Measurements from ENCODE around the gene PRODH2. TPM values are rescaled to one million over a fixed set of nuclear protein-coding genes. Genes with fewer than 3 reads are reported as not detected.

PRODH2 gene
- polyA plus RNA-seq, 1 of the 3 experiments (the other 2 are of a cell fraction) = not detected

DNA sequence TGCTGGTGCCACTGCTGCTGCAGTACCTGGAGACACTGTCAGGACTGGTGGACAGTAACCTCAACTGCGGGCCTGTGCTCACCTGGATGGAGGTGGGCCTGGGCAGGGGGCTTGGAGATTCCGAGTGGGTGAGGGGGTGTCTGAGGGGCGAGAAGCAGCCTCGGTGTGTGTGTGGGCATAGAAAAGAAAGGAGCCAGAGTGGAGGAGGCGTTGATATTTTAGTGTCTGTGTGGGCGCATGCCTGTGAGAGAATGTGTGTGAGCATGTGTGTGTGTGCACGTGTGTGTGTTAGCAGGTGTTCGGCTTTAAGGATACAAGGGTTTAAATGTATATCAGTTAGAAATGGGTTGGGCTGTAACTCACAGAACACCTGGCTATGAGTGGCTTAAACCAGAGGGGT lies 33.6 kb downstream of the PRODH2 start:
- H3K9ac ChIP-seq = no peak overlapping the region
- H3K36me3 ChIP-seq (replicated peaks in 1 of 2; ENCODE audit: control insufficient read depth in 1 of 2, insufficient read depth in 2 of 2, low read length in 1 of 2) = peaks cover 0 to 6% of the 10 kb centered on the region in 2 experiments
- no peaks in the 10 kb centered on the region for H3K9me2 ChIP-seq
- TF ChIP-seq, protein P1, sequence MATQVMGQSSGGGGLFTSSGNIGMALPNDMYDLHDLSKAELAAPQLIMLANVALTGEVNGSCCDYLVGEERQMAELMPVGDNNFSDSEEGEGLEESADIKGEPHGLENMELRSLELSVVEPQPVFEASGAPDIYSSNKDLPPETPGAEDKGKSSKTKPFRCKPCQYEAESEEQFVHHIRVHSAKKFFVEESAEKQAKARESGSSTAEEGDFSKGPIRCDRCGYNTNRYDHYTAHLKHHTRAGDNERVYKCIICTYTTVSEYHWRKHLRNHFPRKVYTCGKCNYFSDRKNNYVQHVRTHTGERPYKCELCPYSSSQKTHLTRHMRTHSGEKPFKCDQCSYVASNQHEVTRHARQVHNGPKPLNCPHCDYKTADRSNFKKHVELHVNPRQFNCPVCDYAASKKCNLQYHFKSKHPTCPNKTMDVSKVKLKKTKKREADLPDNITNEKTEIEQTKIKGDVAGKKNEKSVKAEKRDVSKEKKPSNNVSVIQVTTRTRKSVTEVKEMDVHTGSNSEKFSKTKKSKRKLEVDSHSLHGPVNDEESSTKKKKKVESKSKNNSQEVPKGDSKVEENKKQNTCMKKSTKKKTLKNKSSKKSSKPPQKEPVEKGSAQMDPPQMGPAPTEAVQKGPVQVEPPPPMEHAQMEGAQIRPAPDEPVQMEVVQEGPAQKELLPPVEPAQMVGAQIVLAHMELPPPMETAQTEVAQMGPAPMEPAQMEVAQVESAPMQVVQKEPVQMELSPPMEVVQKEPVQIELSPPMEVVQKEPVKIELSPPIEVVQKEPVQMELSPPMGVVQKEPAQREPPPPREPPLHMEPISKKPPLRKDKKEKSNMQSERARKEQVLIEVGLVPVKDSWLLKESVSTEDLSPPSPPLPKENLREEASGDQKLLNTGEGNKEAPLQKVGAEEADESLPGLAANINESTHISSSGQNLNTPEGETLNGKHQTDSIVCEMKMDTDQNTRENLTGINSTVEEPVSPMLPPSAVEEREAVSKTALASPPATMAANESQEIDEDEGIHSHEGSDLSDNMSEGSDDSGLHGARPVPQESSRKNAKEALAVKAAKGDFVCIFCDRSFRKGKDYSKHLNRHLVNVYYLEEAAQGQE (IDR thresholded peaks at IDR 0.05; ENCODE audit: low read depth, low read length) = no peak
- TF ChIP-seq NRF1 (IDR thresholded peaks at IDR 0.05; ENCODE audit: low read depth, low read length) = no peak
- TF ChIP-seq POLR2AphosphoS5 (IDR thresholded peaks at IDR 0.05; ENCODE audit: low read depth, low read length) = no peak
- TF ChIP-seq GATA2 (CRISPR knock-in tag; IDR thresholded peaks at IDR 0.05) = no peak
- no peak for TF ChIP-seq MEF2A (IDR thresholded peaks at IDR 0.05; ENCODE audit: borderline replicate concordance, low read depth)
- TF ChIP-seq RXRA (IDR thresholded peaks at IDR 0.05; ENCODE audit: borderline replicate concordance, low read depth) = no peak
- no peak for TF ChIP-seq RFX5 (IDR thresholded peaks at IDR 0.05; ENCODE audit: low read length)
- TF ChIP-seq ELF1 (IDR thresholded peaks at IDR 0.05) = no peak
- POLR2A ChIA-PET = no interaction called here
- H3F3A ChIP-seq (replicated peaks; ENCODE audit: insufficient read depth) = peaks cover 4% of the 10 kb centered on the region
- H3K27ac ChIP-seq (ENCODE audit: low read depth in 2 of 2, low read length in 1 of 2) = no peak overlapping the region
- no peaks in the 10 kb centered on the region for H3K27me3 ChIP-seq (ENCODE audit: insufficient read depth)
- H3K79me2 ChIP-seq (ENCODE audit: insufficient read depth) = peaks cover 13% of the 10 kb centered on the region; the same call in 1 of the 2 replicates
- CTCF ChIA-PET = no interaction called here
- H3K4me2 ChIP-seq = no peak overlapping the region
- H3K4me1 ChIP-seq (ENCODE audit: control insufficient read depth in 1 of 2, insufficient read depth in 2 of 2, low read depth in 1 of 2, low read length in 1 of 2) = peaks cover 0 to 12% of the 10 kb centered on the region in 2 experiments; a peak in 2 of 4 replicates
- no peaks in the 10 kb centered on the region for H3K9me3 ChIP-seq
- no peak overlapping the region for H2AFZ ChIP-seq (ENCODE audit: low read depth)
- no peaks in the 10 kb centered on the region for H4K20me1 ChIP-seq (ENCODE audit: insufficient read depth)
- 86% methylated on average over 8 of the region's 8 CpGs for WGBS (ENCODE audit: low lambda C conversion rate)
- H3K4me3 ChIP-seq (ENCODE audit: low read depth in 2 of 2, low read length in 1 of 2) = no peak overlapping the region
- DNase-seq = no peak

DNA sequence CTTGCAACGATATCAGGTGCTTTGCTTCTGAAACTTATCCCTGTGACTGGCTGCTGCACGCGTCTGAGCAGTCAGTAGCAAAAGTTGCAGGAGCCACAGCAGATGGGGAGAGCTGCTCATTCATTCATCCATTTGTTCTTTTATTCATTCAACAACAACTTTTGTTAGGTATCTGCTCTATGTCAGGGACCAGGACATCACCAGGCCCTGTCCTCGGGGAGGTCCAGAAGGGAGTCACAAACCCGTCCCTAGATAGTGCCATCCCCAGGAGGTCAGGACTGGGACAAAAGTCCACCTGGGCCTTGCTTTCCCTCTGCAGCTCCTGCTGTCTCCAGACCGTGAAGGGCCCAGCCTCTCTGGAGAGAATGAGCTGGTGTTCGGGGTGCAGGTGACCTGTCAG lies 34.7 kb downstream of the PRODH2 start:
- Histone ChIP-seq H3K27ac (ENCODE audit: low read depth in 2 of 2, low read length in 1 of 2) (no peak overlapping the region), H3K9me2 (no peaks in the 10 kb centered on the region), H3K9ac (no peak overlapping the region), H3K9me3 (no peaks in the 10 kb centered on the region), H4K20me1 (ENCODE audit: insufficient read depth) (no peaks in the 10 kb centered on the region), H3F3A (replicated peaks; ENCODE audit: insufficient read depth) (peaks cover 8% of the 10 kb centered on the region), H3K4me3 (ENCODE audit: low read depth in 2 of 2, low read length in 1 of 2) (no peak overlapping the region), H3K36me3 (replicated peaks in 1 of 2; ENCODE audit: control insufficient read depth in 1 of 2, insufficient read depth in 2 of 2, low read length in 1 of 2) (peaks cover 0 to 6% of the 10 kb centered on the region in 2 experiments), H3K4me1 (ENCODE audit: control insufficient read depth in 1 of 2, insufficient read depth in 2 of 2, low read depth in 1 of 2, low read length in 1 of 2) (peaks cover 0 to 12% of the 10 kb centered on the region in 2 experiments; a peak in 2 of 4 replicates), H3K79me2 (ENCODE audit: insufficient read depth) (peaks cover 13% of the 10 kb centered on the region; the same call in 1 of the 2 replicates), H3K27me3 (ENCODE audit: insufficient read depth) (no peaks in the 10 kb centered on the region), H2AFZ (ENCODE audit: low read depth) (no peak overlapping the region), H3K4me2 (no peak overlapping the region)
- TF ChIP-seq RXRA (IDR thresholded peaks at IDR 0.05; ENCODE audit: borderline replicate concordance, low read depth) = no peak
- no peak for TF ChIP-seq RAD21 (IDR thresholded peaks at IDR 0.05; ENCODE audit: low read length)
- TF ChIP-seq FOXM1 (IDR thresholded peaks at IDR 0.05; ENCODE audit: low read depth) = no peak
- TF ChIP-seq MEF2A (IDR thresholded peaks at IDR 0.05; ENCODE audit: borderline replicate concordance, low read depth) = no peak
- TF ChIP-seq NFIC (IDR thresholded peaks at IDR 0.05; ENCODE audit: borderline replicate concordance) = no peak
- no peak for TF ChIP-seq ELF1 (IDR thresholded peaks at IDR 0.05)
- WGBS (ENCODE audit: low lambda C conversion rate) = 86% methylated on average over 7 of the region's 7 CpGs
- ChIA-PET CTCF (no interaction called here), POLR2A (no interaction called here)
- DNase-seq = no peak

Measured in SK-N-SH (cell line).